ENCODE measurements around the gene TAB2. TPM values are rescaled to one million over a fixed set of nuclear protein-coding genes. Genes with fewer than 3 reads are reported as not detected.

TAB2 gene
- polyA plus RNA-seq, 2 of the 4 experiments (the other 2 are of a cell fraction): 23.0 to 49.0 TPM

DNA sequence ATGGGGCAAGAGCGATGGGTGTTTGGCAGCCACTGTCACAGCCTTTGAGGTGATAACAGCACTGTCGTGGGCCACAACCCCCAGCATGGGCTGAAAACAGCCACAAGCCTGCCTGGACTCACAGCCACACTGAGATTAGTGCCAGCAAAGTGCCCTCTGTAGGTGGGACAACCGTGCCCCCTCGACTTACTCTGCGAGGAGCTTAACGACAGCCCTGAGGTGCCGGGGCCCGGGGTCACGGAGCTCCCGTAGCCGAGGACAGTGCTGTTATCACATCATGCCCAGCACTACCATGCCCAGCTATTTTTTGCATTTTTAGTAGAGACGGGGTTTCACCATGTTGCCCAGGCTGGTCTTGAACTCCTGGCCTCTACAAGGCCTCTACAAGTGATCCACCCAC, 119.1 kb downstream of the TAB2 start:
- ATAC-seq: no peak
- WGBS (ENCODE audit: missing lambda C conversion rate): 95% methylated on average over 9 of the region's 12 CpGs
- 0 out of 3 replicates have a peak, but pooled peaks cover 3% of the 10 kb centered on the region for H3K4me1 ChIP-seq
- FAIRE-seq: no peak
- CTCF ChIA-PET: interaction anchor here (1.0 kb wide), 1 partner anchor 356 kb away, joined by 4 read pairs; no protein-coding TSS in a partner anchor
- no peak overlapping the region for H3K4me3 ChIP-seq
- no peaks in the 10 kb centered on the region for H3K9me3 ChIP-seq
- TF ChIP-seq ZNF302 (CRISPR knock-in tag; IDR thresholded peaks at IDR 0.05): no peak
- no peak for TF ChIP-seq TFCP2L1 (CRISPR knock-in tag; IDR thresholded peaks at IDR 0.05)
- TF ChIP-seq JUNB (IDR thresholded peaks at IDR 0.05): no peak
- TF ChIP-seq RAD21 (conservative IDR thresholded peaks at IDR 0.05 in 1 of 2, IDR thresholded peaks at IDR 0.05 in 1 of 2): no peak
- no peak for TF ChIP-seq ZC3H11A (IDR thresholded peaks at IDR 0.05)
- TF ChIP-seq FOXS1 (CRISPR knock-in tag; IDR thresholded peaks at IDR 0.05): no peak
- TF ChIP-seq ZFP36 (IDR thresholded peaks at IDR 0.05; ENCODE audit: borderline replicate concordance, partially characterized antibody): no peak
- no peak for TF ChIP-seq RFX5 (IDR thresholded peaks at IDR 0.05)
- TF ChIP-seq, protein P1, sequence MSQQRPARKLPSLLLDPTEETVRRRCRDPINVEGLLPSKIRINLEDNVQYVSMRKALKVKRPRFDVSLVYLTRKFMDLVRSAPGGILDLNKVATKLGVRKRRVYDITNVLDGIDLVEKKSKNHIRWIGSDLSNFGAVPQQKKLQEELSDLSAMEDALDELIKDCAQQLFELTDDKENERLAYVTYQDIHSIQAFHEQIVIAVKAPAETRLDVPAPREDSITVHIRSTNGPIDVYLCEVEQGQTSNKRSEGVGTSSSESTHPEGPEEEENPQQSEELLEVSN (IDR thresholded peaks at IDR 0.05; ENCODE audit: borderline replicate concordance, low read depth): no peak
- TF ChIP-seq HDAC2 (IDR thresholded peaks at IDR 0.05): no peak
- TF ChIP-seq FOSL2 (IDR thresholded peaks at IDR 0.05): no peak
- TF ChIP-seq FOSL2 (CRISPR knock-in tag; IDR thresholded peaks at IDR 0.05): no peak
- TF ChIP-seq, protein P2, sequence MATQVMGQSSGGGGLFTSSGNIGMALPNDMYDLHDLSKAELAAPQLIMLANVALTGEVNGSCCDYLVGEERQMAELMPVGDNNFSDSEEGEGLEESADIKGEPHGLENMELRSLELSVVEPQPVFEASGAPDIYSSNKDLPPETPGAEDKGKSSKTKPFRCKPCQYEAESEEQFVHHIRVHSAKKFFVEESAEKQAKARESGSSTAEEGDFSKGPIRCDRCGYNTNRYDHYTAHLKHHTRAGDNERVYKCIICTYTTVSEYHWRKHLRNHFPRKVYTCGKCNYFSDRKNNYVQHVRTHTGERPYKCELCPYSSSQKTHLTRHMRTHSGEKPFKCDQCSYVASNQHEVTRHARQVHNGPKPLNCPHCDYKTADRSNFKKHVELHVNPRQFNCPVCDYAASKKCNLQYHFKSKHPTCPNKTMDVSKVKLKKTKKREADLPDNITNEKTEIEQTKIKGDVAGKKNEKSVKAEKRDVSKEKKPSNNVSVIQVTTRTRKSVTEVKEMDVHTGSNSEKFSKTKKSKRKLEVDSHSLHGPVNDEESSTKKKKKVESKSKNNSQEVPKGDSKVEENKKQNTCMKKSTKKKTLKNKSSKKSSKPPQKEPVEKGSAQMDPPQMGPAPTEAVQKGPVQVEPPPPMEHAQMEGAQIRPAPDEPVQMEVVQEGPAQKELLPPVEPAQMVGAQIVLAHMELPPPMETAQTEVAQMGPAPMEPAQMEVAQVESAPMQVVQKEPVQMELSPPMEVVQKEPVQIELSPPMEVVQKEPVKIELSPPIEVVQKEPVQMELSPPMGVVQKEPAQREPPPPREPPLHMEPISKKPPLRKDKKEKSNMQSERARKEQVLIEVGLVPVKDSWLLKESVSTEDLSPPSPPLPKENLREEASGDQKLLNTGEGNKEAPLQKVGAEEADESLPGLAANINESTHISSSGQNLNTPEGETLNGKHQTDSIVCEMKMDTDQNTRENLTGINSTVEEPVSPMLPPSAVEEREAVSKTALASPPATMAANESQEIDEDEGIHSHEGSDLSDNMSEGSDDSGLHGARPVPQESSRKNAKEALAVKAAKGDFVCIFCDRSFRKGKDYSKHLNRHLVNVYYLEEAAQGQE (IDR thresholded peaks at IDR 0.05): no peak
- TF ChIP-seq RARB (CRISPR knock-in tag; IDR thresholded peaks at IDR 0.05): no peak
- no peak for TF ChIP-seq MYC (IDR thresholded peaks at IDR 0.05; ENCODE audit: borderline replicate concordance, low read length)
- no peak for TF ChIP-seq MAFK (IDR thresholded peaks at IDR 0.05; ENCODE audit: partially characterized antibody)
- no peak for TF ChIP-seq BHLHE40 (IDR thresholded peaks at IDR 0.05; ENCODE audit: low read depth, low read length)
- no peak for TF ChIP-seq KDM5A (IDR thresholded peaks at IDR 0.05)
- no peak for TF ChIP-seq MAZ (IDR thresholded peaks at IDR 0.05; ENCODE audit: borderline replicate concordance, low read depth, low read length)
- TF ChIP-seq TP53 (CRISPR knock-in tag; IDR thresholded peaks at IDR 0.05): no peak
- POLR2A ChIA-PET: no interaction called here
- H3K27ac ChIP-seq: no peak overlapping the region
- no peak overlapping the region for H3K4me2 ChIP-seq
- DNase-seq (ENCODE audit: low read depth in 1 of 2, low spot score in 1 of 2): no peak

DNA sequence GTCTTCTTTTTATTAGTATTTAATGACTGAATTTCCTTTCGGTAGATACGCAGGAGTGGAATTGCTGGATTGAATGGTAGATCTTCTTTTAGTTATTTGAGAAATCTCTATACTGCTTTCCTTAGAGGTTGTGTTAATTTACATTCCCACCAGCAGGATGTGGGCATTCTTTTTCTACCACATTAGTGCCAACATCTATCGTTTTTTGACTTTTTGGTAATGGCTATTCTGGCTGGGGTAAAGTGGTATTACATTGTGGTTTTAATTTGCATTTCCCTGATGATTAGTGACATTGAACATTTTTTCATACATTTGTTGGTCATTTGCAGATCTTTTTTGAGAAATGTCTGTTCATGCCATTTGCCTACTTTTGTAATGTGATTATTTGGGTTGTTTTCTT, 119.7 kb downstream of the TAB2 start:
- ChIA-PET CTCF (interaction anchor here (1.0 kb wide), 1 partner anchor 356 kb away, joined by 4 read pairs; no protein-coding TSS in a partner anchor), POLR2A (no interaction called here)
- ATAC-seq (no peak), FAIRE-seq (no peak), DNase-seq (ENCODE audit: low read depth in 1 of 2, low spot score in 1 of 2) (no peak)
- H3K9me3 ChIP-seq: no peaks in the 10 kb centered on the region
- no peak overlapping the region for H3K4me3 ChIP-seq
- no peak overlapping the region for H3K4me2 ChIP-seq
- H3K27ac ChIP-seq: no peak overlapping the region
- 78% methylated on average over 3 of the region's 3 CpGs for WGBS (ENCODE audit: missing lambda C conversion rate)
- H3K4me1 ChIP-seq: no peaks in the 10 kb centered on the region
- TF ChIP-seq CHD4 (IDR thresholded peaks at IDR 0.05; ENCODE audit: borderline replicate concordance) (no peak), RCOR1 (IDR thresholded peaks at IDR 0.05; ENCODE audit: low read depth, low read length) (no peak), CBX8 (IDR thresholded peaks at IDR 0.05) (no peak), RNF2 (IDR thresholded peaks at IDR 0.05; ENCODE audit: borderline replicate concordance, low read depth) (no peak), FOSL2 (IDR thresholded peaks at IDR 0.05) (no peak), FOSL2 (CRISPR knock-in tag; IDR thresholded peaks at IDR 0.05) (no peak), ZC3H11A (IDR thresholded peaks at IDR 0.05) (no peak), PHF8 (IDR thresholded peaks at IDR 0.05; ENCODE audit: borderline replicate concordance, low read depth) (no peak), NPAS2 (CRISPR knock-in tag; IDR thresholded peaks at IDR 0.05; ENCODE audit: borderline replicate concordance) (no peak), ZNF302 (CRISPR knock-in tag; IDR thresholded peaks at IDR 0.05) (no peak), RARB (CRISPR knock-in tag; IDR thresholded peaks at IDR 0.05) (no peak), POLR2A (IDR thresholded peaks at IDR 0.05; ENCODE audit: low read length) (no peak)
- TF ChIP-seq, protein P3, sequence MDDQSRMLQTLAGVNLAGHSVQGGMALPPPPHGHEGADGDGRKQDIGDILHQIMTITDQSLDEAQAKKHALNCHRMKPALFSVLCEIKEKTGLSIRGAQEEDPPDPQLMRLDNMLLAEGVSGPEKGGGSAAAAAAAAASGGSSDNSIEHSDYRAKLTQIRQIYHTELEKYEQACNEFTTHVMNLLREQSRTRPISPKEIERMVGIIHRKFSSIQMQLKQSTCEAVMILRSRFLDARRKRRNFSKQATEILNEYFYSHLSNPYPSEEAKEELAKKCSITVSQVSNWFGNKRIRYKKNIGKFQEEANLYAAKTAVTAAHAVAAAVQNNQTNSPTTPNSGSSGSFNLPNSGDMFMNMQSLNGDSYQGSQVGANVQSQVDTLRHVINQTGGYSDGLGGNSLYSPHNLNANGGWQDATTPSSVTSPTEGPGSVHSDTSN (IDR thresholded peaks at IDR 0.05): no peak
- TF ChIP-seq, protein P4, sequence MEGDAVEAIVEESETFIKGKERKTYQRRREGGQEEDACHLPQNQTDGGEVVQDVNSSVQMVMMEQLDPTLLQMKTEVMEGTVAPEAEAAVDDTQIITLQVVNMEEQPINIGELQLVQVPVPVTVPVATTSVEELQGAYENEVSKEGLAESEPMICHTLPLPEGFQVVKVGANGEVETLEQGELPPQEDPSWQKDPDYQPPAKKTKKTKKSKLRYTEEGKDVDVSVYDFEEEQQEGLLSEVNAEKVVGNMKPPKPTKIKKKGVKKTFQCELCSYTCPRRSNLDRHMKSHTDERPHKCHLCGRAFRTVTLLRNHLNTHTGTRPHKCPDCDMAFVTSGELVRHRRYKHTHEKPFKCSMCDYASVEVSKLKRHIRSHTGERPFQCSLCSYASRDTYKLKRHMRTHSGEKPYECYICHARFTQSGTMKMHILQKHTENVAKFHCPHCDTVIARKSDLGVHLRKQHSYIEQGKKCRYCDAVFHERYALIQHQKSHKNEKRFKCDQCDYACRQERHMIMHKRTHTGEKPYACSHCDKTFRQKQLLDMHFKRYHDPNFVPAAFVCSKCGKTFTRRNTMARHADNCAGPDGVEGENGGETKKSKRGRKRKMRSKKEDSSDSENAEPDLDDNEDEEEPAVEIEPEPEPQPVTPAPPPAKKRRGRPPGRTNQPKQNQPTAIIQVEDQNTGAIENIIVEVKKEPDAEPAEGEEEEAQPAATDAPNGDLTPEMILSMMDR (IDR thresholded peaks at IDR 0.05): no peak
- TF ChIP-seq, protein P5, sequence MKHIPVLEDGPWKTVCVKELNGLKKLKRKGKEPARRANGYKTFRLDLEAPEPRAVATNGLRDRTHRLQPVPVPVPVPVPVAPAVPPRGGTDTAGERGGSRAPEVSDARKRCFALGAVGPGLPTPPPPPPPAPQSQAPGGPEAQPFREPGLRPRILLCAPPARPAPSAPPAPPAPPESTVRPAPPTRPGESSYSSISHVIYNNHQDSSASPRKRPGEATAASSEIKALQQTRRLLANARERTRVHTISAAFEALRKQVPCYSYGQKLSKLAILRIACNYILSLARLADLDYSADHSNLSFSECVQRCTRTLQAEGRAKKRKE (CRISPR knock-in tag; IDR thresholded peaks at IDR 0.05; ENCODE audit: low read depth): no peak
- TF ChIP-seq, protein P6, sequence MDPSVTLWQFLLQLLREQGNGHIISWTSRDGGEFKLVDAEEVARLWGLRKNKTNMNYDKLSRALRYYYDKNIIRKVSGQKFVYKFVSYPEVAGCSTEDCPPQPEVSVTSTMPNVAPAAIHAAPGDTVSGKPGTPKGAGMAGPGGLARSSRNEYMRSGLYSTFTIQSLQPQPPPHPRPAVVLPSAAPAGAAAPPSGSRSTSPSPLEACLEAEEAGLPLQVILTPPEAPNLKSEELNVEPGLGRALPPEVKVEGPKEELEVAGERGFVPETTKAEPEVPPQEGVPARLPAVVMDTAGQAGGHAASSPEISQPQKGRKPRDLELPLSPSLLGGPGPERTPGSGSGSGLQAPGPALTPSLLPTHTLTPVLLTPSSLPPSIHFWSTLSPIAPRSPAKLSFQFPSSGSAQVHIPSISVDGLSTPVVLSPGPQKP (IDR thresholded peaks at IDR 0.05; ENCODE audit: low read depth, low read length): no peak
